HG02943 (cell line): ENCODE measurements around the gene BRMS1L.

Source experiments
- ATAC-seq: cut with Tn5 transposase; IDR thresholded peaks from one replicate; pipeline ENCODE4 v1.9.1; 2021; ENCODE audit warnings: mild to moderate bottlenecking, low read depth, moderate library complexity; ENCODE audit not compliant: unreplicated experiment

Gene BRMS1L

DNA sequence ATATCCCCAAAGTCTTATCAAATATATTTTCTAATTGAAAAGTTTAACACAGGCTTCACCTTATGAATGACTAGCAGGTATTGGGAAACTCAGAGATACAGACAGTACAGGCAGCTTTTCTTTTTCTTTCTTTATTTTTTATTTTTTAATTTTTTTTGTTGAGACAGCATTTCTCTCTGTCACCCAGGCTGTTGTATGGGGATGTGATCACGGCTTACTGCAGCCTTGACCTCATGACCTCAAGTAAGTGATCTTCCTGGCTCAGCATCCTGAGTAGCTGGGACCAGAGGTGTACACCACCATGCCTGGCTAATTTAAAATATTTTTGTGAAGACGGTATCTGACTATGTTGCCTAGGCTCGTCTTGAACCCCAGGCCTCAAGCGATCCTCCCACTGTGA lies 85.0 kb downstream of the BRMS1L start:
- no peak for ATAC-seq

DNA sequence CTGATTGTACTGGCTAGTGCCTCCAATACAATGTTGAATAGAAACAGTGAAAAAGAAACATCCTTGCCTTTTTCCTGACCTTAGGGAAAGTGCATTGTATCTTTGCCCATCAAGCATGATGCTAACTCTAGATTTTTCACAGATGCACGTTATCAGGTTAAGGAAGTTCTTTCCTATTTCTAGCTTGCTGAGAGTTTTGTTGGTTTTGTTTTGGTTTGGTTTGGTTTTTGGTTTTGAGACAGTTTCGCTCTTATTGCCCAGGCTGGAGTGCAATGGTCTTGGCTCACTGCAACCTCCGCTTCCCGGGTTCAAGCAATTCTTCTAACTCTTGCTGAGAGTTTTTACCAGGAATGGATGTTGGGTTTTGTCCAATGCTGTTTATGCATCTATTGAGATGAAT lies 89.0 kb downstream of the BRMS1L start:
- no peak for ATAC-seq

DNA sequence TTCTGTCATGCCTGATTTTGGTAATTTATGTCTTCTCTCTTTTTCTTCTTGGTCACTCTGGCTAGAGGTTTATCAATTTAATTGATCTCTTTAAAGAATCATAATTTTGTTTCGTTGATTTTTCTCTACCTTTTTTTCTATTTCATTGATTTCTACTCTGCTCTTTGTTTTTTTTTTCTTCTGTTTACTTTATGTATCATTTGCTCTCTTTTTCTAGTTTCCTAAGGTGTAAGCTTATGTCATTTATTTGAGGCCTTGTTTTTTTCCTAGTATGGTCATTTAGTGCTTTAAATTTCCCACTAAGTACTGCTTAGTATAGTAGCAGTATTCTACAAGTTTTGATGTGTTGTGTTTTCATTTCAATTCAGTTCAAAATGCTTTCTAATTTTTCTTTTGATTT lies 89.6 kb downstream of the BRMS1L start:
- ATAC-seq = no peak
